GM18858 (cell line): Measurements from ENCODE around the gene NDUFS1.
A peak's percentile ranks its signal among the peaks of the same experiment; 100 is the strongest.
"Not testable (repeated sequence)": the region's sequence is repeated elsewhere in the genome, so short reads cannot be mapped to it uniquely, and the experiment has no call there.

Experiments
- ATAC-seq: cut with Tn5 transposase; IDR thresholded peaks from one replicate; pipeline ENCODE4 v1.9.1; 2021; ENCODE audit not compliant: unreplicated experiment

The NDUFS1 gene

GRCh38 chr2:206105541-206105940 lies 53.7 kb downstream of the NDUFS1 start:
- ATAC-seq = no peak

GRCh38 chr2:206105038-206105437 lies 54.2 kb downstream of the NDUFS1 start:
- no peak for ATAC-seq

DNA sequence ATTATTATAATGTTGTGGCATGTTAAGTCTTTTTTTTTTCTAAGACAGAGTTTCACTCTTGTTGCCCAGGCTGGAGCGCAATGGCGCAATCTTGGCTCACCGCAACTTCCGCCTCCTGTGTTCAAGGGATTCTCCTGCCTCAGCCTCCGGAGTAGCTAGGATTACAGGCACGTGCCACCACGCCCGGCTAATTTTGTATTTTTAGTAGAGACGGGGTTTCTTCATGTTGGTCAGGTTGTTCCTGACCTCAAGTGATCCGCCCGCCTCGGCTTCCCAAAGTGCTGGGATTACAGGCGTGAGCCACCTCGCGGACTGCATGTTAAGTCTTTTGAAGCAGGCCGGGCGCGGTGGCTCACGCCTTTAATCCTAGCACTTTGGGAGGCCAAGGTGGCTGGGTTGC lies 60.4 kb downstream of the NDUFS1 start:
- ATAC-seq = not testable (repeated sequence)

DNA sequence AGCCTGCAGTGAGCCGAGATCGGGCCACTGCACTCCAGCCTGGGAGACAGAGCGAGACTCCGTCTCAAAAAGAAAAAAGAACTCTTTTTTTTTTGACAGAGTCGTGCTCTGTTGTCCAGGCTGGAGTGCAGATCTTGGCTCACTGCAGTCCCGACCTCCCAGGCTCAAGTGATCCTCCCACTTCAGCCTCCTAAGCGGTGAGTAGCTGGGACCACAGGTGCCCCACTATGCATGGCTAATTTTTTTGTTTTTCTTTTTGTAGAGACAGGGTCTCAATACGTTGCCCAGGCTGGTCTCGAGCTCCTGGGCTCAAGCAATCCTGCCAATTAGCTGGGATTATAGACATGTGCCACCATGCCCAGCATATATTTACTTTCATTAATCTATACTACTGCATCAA lies 60.8 kb downstream of the NDUFS1 start:
- no peak for ATAC-seq

DNA sequence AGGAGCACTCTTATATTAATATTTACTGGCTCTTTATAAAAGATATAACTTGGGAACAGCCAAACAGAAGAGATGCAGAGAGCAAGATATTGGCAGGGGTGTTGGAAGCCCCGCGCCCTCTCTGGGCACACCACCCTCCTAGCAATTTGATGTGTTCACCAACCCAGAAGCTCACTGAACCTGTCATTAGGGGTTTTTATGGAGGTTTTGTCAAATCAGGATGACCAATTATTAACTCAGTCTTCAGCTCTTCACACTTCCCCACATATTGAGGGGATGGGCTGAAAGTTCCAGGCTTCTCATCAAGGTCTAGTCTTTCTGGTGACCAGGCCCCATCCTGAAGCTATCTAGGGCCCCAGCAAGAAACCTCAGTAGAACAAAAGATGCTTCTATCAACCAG lies 62.4 kb downstream of the NDUFS1 start:
- ATAC-seq = no peak

- no peak for ATAC-seq
These were observed 63.5 kb downstream of the NDUFS1 start for GRCh38 chr2:206095536-206096332.

DNA sequence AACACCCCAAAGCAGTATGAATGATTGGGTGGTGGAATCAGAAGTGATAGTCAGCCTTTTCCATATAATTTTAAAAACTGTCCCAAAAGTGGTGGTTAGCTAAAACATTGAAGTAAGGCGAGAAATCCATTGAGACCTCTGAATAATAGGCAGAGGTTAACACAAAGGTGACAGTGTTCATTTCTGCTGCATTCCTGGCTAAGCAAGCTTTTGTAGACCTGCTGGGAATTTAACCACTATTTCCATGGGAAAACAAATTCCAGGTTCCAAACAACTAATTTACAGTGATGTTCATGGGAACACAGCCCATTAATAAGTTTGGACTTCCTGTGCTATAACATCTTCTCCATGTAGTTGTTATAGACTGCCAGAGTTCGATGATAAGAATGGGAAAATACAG lies 66.9 kb downstream of the NDUFS1 start:
- no peak for ATAC-seq

GRCh38 chr2:206088248-206088647 lies 71.0 kb downstream of the NDUFS1 start:
- no peak for ATAC-seq

- no peak for ATAC-seq
These were observed 72.4 kb downstream of the NDUFS1 start for GRCh38 chr2:206086716-206087350.

DNA sequence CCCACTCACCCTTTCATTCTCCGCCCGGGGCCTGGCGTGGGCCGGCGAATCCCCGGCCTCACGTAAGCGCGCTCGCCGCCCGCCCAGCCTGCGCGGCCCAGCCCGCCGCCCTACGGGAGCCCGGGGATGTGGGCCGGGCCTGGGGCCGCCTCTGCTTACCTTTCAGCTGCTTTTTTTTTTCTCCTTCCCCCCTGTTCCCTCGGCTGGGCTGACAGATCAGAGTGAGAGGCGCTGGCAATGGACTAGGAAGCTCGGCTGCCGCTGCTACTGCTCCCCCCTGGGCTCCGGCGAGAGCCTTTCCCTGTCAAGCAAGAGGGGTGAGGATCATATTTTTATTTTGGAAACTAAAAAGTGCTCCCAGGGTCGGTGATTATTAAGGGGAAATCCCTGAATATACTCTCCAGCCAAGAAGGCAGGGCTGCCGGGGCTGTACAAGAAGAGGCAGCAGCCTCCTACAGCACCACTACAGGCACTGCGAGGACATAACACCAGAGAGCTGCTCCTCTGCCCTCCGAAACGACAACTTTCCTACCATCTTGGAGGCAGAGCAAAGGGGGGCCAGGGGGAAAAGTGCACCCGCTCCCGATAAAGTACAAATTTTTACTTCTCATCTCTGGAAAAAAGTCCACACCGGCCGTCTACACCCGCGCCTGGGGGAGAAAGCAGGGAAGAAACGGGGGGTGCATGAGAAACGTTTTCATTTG lies 73.3 kb downstream of the NDUFS1 start, which contains the start of gene INO80D:
INO80D (minus strand) TSS at position 433 of the 704 bp plus-strand sequence. CDS start 23,158 bp downstream, outside the sequence.
- ATAC-seq = peak; percentile 84

GRCh38 chr2:206084870-206085741 lies 74.1 kb downstream of the NDUFS1 start:
- ATAC-seq = peak; percentile 11

- ATAC-seq = no peak
These were observed 74.8 kb downstream of the NDUFS1 start for GRCh38 chr2:206084439-206084869.

- ATAC-seq = no peak
These were observed 75.4 kb downstream of the NDUFS1 start for GRCh38 chr2:206083602-206084438.

DNA sequence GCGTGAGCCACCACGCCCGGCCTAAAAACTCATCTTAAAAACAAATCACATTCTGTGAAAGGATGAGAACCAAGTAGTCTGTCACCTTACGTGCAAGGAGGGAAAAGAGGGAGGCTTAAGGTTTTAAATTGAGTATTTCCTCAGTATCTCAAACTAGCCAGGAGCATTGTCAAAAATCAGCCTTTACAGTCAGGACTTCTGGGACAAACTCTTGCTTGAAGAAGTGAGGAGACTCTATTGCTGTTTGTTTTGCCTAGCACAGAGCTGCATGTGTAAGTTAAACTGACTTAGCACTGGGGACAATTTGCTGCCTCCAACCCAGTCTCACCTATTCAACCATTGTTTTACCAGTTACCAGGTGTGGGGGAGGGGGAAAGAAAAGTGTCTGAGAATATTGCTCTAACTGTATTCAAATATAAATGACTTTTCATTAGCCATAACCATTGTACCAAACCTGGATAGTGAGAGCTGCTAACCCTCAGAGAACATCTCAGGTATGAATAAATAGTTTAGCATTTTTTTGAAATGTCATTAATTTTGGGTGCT lies 76.9 kb downstream of the NDUFS1 start:
- ATAC-seq = no peak

- no peak for ATAC-seq
These were observed 78.3 kb downstream of the NDUFS1 start for GRCh38 chr2:206080927-206081326.

GRCh38 chr2:206079699-206080465 lies 79.4 kb downstream of the NDUFS1 start:
- no peak for ATAC-seq

DNA sequence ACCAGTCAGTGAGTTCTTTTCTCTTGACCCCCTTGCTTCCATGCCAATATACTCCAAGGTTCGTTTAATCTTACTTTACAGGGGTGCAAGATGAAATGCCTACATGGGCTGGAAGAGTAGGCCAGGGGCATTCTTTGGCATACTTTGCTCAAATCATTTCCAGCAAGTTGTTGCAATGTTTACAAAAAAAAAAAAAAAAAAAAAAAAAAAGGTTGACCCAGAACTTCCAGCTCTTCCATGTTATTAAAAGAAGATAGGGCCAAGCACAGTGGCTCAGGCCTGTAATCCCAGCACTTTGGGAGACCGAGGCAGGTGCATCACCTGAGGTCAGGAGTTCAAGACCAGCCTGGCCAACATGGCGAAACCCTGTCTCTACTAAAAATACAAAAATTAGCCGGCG lies 81.4 kb downstream of the NDUFS1 start:
- ATAC-seq = not testable (repeated sequence)

- no peak for ATAC-seq
These were observed 84.1 kb downstream of the NDUFS1 start for GRCh38 chr2:206075113-206075512.

GRCh38 chr2:206071807-206072206 lies 87.4 kb downstream of the NDUFS1 start:
- ATAC-seq = no peak
